ENCODE results near the gene ACKR3.

Gene ACKR3

GRCh38 chr2:236550701-236551465, 18.7 kb upstream of the ACKR3 start:
- DNase-seq, result no peak

- DNase-seq, result no peak
Observed at GRCh38 chr2:236551471-236552211, 18.0 kb upstream of the ACKR3 start.

- no peak for DNase-seq
Observed at GRCh38 chr2:236552212-236552542, 17.4 kb upstream of the ACKR3 start.

GRCh38 chr2:236552581-236553363, 16.9 kb upstream of the ACKR3 start:
- no peak for DNase-seq

- DNase-seq, result no peak
Observed at GRCh38 chr2:236553522-236553921, 16.1 kb upstream of the ACKR3 start.

GRCh38 chr2:236554629-236555282, 14.9 kb upstream of the ACKR3 start:
- DNase-seq, result no peak

- DNase-seq, result no peak
Observed at GRCh38 chr2:236555481-236555880, 14.1 kb upstream of the ACKR3 start.

- DNase-seq, result no peak
Observed at GRCh38 chr2:236557306-236558030, 12.2 kb upstream of the ACKR3 start.

GRCh38 chr2:236558036-236558435, 11.6 kb upstream of the ACKR3 start:
- no peak for DNase-seq

GRCh38 chr2:236558993-236559978, 10.3 kb upstream of the ACKR3 start:
- DNase-seq, result no peak

- no peak for DNase-seq
Observed at GRCh38 chr2:236561874-236562273, 7.8 kb upstream of the ACKR3 start.

- no peak for DNase-seq
Observed at GRCh38 chr2:236562434-236562833, 7.2 kb upstream of the ACKR3 start.

GRCh38 chr2:236563953-236564352, 5.7 kb upstream of the ACKR3 start:
- no peak for DNase-seq

GRCh38 chr2:236565212-236565611, 4.4 kb upstream of the ACKR3 start:
- DNase-seq, result no peak

GRCh38 chr2:236565879-236566402, 3.7 kb upstream of the ACKR3 start:
- DNase-seq, result no peak

GRCh38 chr2:236566596-236566995, 3.0 kb upstream of the ACKR3 start:
- DNase-seq, result no peak

GRCh38 chr2:236568068-236568921, 1.3 kb upstream of the ACKR3 start:
- DNase-seq, result no peak

- DNase-seq, result no peak
Observed at GRCh38 chr2:236568922-236569572, 578 bp upstream of the ACKR3 start.

- no peak for DNase-seq
Observed at GRCh38 chr2:236570081-236570868, 650 bp downstream of the ACKR3 start.

Data from NCI-H1048 (cell line).